K562 (cell line): ENCODE data around the gene GPR68. TPM values are rescaled to one million over a fixed set of nuclear protein-coding genes. Genes with fewer than 3 reads are reported as not detected.

Source experiments
- ARNT ChIP-seq, 2 experiments: fragments of 450-650 bp; IDR thresholded peaks; 2 replicates each; pipeline ENCODE4 v1.6.1; 2016; ENCODE audit warnings: mild to moderate bottlenecking in 1 of 2
- ATF6 ChIP-seq: sonication (generic); formaldehyde crosslinking; IDR thresholded peaks from 2 replicates; pipeline ENCODE4 v1.4.0; 2020; ENCODE audit warnings: mild to moderate bottlenecking, missing genetic modification reagents
- CHD4 ChIP-seq: fragments of 200-600 bp; sonication (generic); IDR thresholded peaks from 3 replicates; pipeline ENCODE4 v1.6.1; 2012; ENCODE audit warnings: low read depth, mild to moderate bottlenecking, mixed read lengths, low read length, inconsistent platforms; ENCODE audit not compliant: insufficient read depth, insufficient replicate concordance, poor library complexity, severe bottlenecking
- CHD7 ChIP-seq: fragments of 200-600 bp; sonication (generic); IDR thresholded peaks from one replicate; pipeline ENCODE4 v1.6.1; 2012; ENCODE audit warnings: mild to moderate bottlenecking, low read depth, low read length, inconsistent platforms
- DPF2 ChIP-seq: fragments of 450-650 bp; IDR thresholded peaks from 2 replicates; pipeline ENCODE4 v1.6.1; 2016
- KAT7 ChIP-seq: sonication (generic); formaldehyde crosslinking; IDR thresholded peaks from 2 replicates; pipeline ENCODE4 v1.8.0; 2022; ENCODE audit warnings: missing genetic modification reagents, mild to moderate bottlenecking, borderline replicate concordance
- KLF1 ChIP-seq: fragments of 450-650 bp; IDR thresholded peaks from 2 replicates; pipeline ENCODE4 v1.6.1; 2016; ENCODE audit warnings: missing genetic modification characterization, missing compliant biosample characterization
- NR3C1 ChIP-seq: sonication (generic); formaldehyde crosslinking; IDR thresholded peaks from 2 replicates; pipeline ENCODE4 v1.8.1; 2022; ENCODE audit warnings: missing genetic modification reagents
- POLR2AphosphoS2 ChIP-seq: IDR thresholded peaks from 2 replicates; pipeline ENCODE4 v1.6.1; 2012; ENCODE audit warnings: low read length, improper control_type of control experiment
- POLR3A ChIP-seq: IDR thresholded peaks from 2 replicates; pipeline ENCODE4 v1.6.1; 2011; ENCODE audit warnings: borderline replicate concordance, mild to moderate bottlenecking, moderate library complexity; ENCODE audit not compliant: insufficient read length, insufficient read depth; ENCODE audit errors: extremely low read depth
- TEAD1 ChIP-seq, 2 experiments: fragments of 450-650 bp in 1 of 2; sonication (generic) in 1 of 2; formaldehyde crosslinking; IDR thresholded peaks; 2 replicates each; pipeline versions ENCODE4 v1.4.0 to v1.8.0; 2020 to 2022; ENCODE audit warnings: mild to moderate bottlenecking in 2 of 2, missing genetic modification reagents in 1 of 2
- XRCC3 ChIP-seq: fragments of 450-650 bp; IDR thresholded peaks from 2 replicates; pipeline ENCODE4 v1.6.1; 2017; ENCODE audit warnings: mild to moderate bottlenecking, moderate library complexity
- ZKSCAN3 ChIP-seq: fragments of 250-450 bp; sonication (Bioruptor Pico); IDR thresholded peaks from 2 replicates; pipeline ENCODE4 v1.4.0; 2020
- ZNF444 ChIP-seq: fragments of 250-450 bp; sonication (Bioruptor Pico); IDR thresholded peaks from 2 replicates; pipeline ENCODE4 v1.4.0; 2020; ENCODE audit warnings: mild to moderate bottlenecking, moderate library complexity
- polyA plus RNA-seq, 8 experiments: library from polyadenylated mRNA; depleted of rRNA in 4 of 8; stranded (reverse) in 5 of 8; unstranded in 3 of 8; fragments of >200 nt; fragmentation: Nextera tagmentation in 2 of 8; fragmentation: Illumina TruSeq in 1 of 8; extraction: Ambion mirVana in 2 of 8; extraction: Trizol in 1 of 8; gene quantifications; 2 replicates each; pipeline versions ENCODE4 v1.2.1 to v1.2.3, GENCODE V29; 2011 to 2014; ENCODE audit warnings: inconsistent platforms in 1 of 8, missing spikeins in 1 of 8
- total RNA-seq, 7 experiments: library from RNA; depleted of rRNA in 6 of 7; stranded (reverse); fragments of >200 nt in 6 of 7; fragmentation: Illumina TruSeq in 2 of 7; extraction: Trizol in 2 of 7; gene quantifications; 2 replicates each; pipeline versions ENCODE4 v1.2.1 to v1.2.3, GENCODE V29; 2011 to 2021; ENCODE audit warnings: low replicate concordance in 1 of 7

The GPR68 gene
- total and polyA plus RNA-seq, 9 of the 15 experiments (the other 6 are each of a cell fraction or from before 2014, with no cell fraction given), result 0.41 to 9.4 (median 3.7) TPM

- TF ChIP-seq DPF2 (peak; percentile 51; the same call in 1 of the 2 replicates), ATF6 (CRISPR knock-in tag) (no peak), NR3C1 (no peak), CHD4 (no peak), ARNT (IDR thresholded peaks at IDR 0.05) (no peak), KLF1 (tag) (no peak), KAT7 (CRISPR knock-in tag) (no peak), POLR2AphosphoS2 (no peak), ZNF444 (no peak), ZKSCAN3 (CRISPR knock-in tag) (no peak), CHD7 (no peak), POLR3A (no peak), XRCC3 (no peak), TEAD1 (CRISPR knock-in tag; IDR thresholded peaks at IDR 0.05) (no peak)
These were observed 16.1 kb downstream of the GPR68 start (continued) for GRCh38 chr14:91228112-91229004.
